HG03064 (cell line): Measurements from ENCODE around the gene CEMP1.

Source experiments
- ATAC-seq: cut with Tn5 transposase; IDR thresholded peaks from one replicate; pipeline ENCODE4 v1.9.1; 2021; ENCODE audit warnings: low read depth; ENCODE audit not compliant: unreplicated experiment

The CEMP1 gene

GRCh38 chr16:2520784-2521531 is 10.2 kb downstream of the CEMP1 start:
- no peak for ATAC-seq

GRCh38 chr16:2520097-2520783 is 11.0 kb downstream of the CEMP1 start, which contains the start of gene AMDHD2:
Gene AMDHD2 (plus strand): TSS chr16:2520371. CDS start chr16:2520459, 88 bp downstream.
- ATAC-seq, result no peak

- ATAC-seq, result no peak
Measured at GRCh38 chr16:2519711-2520080, 11.5 kb downstream of the CEMP1 start.

- ATAC-seq, result no peak
Measured at GRCh38 chr16:2518823-2519710, 12.1 kb downstream of the CEMP1 start.

- ATAC-seq, result no peak
Measured at GRCh38 chr16:2517954-2518605, 13.1 kb downstream of the CEMP1 start.

GRCh38 chr16:2516391-2517240 is 14.6 kb downstream of the CEMP1 start:
- ATAC-seq, result no peak

DNA sequence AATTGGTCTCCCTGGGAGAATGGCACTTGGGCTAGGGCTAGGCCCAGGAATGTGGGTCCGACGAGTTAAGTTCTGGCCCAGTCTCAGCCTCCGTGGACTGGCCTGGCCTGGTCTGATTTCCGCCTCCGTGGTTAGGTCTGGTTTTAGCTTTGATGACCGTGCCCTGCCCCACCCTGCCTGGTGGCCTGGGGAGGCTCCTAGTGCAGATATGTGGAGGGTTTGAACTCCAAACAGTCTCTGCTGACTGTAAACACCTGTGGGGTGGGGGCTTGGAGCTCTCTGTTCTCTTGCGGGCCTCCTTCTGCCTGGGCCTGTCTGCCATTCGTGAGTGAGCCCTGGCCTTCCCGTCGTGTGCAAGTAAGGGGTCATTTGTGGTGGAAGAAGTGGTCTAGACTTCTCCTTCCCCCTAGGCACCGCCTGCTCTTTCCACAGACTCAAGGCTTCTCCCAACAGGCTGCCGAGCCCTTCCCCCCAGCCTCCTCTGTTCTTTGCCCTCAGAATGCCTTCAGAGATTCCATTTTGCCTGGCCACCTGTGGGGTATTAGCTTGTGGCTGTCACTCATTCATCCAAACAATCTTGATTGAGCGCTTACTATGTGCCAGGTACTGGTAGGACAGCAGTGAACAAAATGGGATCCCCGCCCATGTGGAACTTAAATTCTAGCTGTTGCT is 15.9 kb downstream of the CEMP1 start:
- ATAC-seq, result no peak

DNA sequence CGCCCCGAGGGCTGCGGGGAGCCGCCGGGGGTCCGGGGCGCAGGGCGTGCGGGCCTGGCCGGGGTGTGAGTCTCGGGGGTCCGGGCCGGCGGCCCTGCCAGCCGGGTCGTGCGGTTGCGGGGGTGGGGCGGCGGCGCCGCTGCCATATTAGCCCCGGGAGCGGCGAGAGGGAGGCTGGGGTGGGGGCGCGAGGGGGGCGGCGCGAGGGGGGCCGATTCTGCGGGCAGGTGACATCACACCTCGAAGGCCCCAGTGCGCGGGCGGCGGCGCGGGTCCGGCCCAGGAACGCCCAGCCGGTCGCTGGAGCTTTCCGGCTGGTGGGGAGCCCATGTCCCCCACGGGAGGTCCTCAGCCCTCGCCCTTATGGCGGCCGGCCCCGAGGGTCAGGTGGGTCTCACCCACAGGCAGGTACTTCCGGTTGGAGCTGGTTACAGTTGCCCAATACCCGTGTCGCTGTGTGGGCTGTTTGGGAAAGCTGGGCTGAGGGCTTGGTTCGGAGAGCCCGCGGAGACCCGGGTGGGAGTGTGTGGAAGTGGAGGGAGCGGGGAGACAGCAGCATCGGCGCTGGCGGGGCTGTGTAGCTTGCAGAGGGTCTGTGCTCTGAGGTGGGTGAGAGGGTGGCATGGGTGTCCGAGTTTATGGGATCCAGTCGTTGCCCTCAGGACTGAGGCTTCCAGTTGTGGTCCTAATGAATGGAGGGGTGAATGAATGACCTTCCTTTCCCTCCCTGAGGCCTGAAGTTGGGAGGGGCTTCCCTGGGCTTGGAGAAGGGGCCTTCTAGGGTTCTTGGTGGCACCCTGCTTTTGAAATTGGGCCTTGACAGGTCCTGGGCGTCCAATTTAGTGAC is 16.7 kb downstream of the CEMP1 start:
- ATAC-seq, result no peak

GRCh38 chr16:2513405-2514332 is 17.5 kb downstream of the CEMP1 start, which contains the start of gene ATP6V0C:
Gene ATP6V0C (plus strand): TSS chr16:2513952. CDS start chr16:2514104, 152 bp downstream.
- peak; percentile 57 for ATAC-seq

DNA sequence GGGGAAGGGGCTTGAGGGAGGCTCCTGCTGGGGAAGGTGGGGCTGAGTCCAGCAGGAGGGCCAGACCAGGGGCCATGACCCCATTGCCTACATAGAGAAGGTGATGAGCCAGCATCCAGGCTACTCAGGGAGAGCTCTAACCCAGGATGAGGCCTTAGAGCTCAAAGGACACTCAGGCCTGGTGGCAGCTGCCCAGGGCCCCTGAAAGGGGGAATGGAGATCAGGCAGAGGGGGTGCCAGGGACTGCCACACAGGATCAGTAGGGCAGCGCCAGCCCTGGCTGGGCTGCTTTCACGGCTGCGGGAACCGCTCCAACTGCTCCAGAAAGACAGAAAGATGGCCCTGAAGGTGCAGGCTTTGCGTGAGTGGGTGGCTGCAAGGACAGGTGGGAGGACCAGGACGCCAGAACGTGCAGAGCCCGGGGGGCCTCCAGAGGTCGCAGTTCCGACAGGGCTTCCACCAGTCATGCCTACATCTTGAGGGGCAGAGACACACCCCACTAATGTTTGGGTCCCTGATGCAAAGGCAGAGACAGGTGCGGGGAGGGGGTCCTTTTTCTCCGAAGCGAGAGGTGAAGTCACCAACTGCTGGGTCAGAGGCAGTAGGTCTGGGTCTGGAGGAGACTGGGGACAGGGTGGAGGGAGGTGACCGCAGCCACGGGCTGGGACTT is 18.3 kb downstream of the CEMP1 start:
- ATAC-seq, result no peak

- ATAC-seq, result no peak
Measured at GRCh38 chr16:2511996-2512734, 19.0 kb downstream of the CEMP1 start.

GRCh38 chr16:2511128-2511800 is 19.9 kb downstream of the CEMP1 start:
- no peak for ATAC-seq

- ATAC-seq, result no peak
Measured at GRCh38 chr16:2508722-2509400, 22.3 kb downstream of the CEMP1 start.

GRCh38 chr16:2507665-2508064 is 23.5 kb downstream of the CEMP1 start:
- no peak for ATAC-seq
